ENCODE results near the gene TIMM50. TPM values are rescaled to one million over a fixed set of nuclear protein-coding genes. Genes with fewer than 3 reads are reported as not detected.

Gene TIMM50
- 116 and 134 TPM in 2 replicates for total RNA-seq

DNA sequence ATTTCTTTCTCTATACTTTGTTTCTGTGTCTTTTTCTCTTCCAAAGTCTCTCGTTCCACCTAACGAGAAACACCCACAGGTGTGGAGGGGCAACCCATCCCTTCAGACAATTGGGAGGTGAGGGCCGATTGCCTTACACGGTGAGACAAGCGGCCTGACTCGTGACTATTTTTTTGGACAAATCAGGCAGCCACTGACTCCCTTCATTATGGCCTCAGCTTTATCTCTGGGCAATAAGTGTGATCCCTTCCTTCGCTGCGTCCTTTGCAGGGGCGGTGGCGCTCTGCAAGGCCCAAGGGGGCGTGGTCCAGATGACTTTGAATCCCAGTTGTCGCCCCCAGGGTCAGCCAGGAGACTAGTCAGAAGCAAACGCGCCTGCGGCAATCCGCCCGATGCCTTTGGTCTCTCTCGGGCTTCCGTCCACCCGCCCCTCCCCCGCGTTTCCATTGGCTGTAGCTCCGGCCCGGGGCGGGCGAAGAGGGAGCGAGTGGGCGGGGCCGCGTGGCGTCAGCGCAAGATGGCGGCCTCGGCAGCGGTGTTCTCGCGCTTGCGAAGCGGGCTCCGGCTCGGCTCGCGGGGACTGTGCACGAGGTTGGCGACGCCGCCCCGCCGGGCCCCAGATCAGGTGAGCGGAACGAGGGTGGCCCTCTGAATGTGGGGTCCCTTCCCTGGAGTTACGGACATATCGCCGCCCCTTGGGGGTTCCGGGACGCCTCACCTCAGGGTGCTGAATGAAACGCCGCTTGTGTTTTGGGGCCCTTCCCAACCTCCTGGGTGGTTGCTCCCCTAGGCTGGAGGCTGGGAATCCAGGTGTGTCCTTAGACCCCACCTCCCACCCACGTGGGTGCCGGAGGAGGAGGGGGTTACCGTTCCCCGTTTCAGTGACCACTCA is at the start of gene TIMM50:
Gene TIMM50, plus strand, starts transcription at position 502 of the 892 bp plus-strand sequence. Its CDS starts 16 bp downstream, at position 518.

DNA sequence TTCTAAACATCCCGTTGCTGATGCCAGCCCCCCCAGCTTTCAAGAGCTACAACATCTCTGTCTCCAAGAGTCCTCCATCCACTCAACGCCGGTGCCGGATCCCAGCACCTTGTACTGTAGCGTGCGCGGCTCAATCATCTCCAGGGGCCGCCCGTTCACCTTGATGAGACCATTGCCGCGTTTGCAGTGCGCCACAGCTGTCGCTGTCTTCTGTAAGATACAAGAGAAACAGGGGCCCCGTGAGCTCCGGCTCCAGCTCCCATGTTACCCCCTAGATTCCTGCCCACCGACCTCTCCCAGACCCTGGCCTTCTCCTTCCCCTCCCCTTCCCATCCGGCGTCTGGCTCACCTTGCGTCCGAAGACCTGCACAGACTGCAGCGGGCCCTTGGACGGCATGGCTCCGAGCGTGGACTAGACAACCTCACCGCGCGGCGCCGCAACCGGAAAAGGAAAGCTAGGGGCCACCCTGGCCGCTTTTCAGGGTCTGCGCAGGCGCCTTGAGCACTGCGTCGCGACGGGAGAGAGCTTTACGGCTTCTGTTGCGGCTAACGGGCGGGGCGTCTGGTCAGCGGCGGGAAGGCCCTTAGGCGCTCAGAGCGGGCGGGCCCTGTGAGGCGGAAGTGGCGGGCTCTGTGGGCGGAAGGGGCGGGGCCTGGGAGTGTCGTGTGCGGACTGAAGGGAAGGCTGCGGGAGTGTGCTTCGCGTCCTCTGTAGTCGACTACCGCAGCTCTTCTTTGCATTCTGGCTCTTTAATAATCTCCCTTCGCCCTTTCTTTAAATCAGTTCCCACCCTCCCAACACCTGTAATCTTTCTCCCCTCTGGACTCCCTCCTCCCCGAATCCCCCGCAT is 44.9 kb upstream of the TIMM50 start, which contains the start of gene RPS16:
Gene RPS16, minus strand, starts transcription at position 451 of the 851 bp plus-strand sequence. Its CDS starts 54 bp downstream, at position 397.

DNA sequence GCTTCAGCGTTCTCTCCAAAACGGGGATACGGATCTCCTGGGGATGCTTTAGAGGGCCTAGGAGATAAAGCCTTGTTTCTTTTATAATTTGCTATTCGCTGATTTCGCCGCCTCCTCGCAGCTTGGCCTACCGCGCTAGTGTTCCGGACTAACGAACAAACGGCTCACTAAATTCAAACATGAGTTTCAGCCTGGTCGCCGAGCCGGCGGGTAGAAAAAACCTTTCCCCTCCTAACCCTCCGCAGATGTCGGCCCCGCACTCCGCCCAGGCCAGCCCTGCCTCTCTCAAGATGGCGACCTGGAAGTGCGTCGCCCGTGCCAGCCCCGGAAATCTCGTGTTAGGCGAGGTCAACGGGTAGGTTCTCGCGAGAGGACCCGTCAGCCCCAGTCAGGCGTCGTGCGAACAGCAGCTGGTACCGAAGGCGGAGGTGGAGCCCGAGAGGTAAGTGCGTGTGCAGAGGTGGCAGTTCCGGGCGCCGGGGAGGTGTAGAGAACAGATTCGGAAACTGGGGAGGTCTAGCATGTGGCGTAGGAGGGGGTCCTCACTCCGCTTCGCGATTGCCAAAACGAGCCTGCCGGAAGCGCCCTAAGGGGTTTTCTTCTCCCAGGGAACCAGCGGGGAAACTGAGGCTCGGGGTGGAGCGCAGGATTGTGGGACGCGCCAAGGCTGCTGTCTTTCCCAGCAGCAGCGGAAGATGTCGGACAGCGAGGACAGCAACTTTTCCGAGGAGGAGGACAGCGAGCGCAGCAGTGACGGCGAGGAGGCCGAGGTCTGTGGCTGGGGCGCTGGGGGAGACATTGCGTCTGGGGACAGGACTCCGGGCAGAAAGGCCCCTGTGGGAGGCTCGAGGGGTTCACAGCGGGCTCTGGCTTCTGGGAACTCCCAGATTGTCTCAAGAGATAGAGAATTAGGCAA is 35.2 kb upstream of the TIMM50 start, which contains the start of gene SUPT5H:
Gene SUPT5H, plus strand, starts transcription at position 387 of the 916 bp plus-strand sequence. Its CDS starts 309 bp downstream, at position 696.

DNA sequence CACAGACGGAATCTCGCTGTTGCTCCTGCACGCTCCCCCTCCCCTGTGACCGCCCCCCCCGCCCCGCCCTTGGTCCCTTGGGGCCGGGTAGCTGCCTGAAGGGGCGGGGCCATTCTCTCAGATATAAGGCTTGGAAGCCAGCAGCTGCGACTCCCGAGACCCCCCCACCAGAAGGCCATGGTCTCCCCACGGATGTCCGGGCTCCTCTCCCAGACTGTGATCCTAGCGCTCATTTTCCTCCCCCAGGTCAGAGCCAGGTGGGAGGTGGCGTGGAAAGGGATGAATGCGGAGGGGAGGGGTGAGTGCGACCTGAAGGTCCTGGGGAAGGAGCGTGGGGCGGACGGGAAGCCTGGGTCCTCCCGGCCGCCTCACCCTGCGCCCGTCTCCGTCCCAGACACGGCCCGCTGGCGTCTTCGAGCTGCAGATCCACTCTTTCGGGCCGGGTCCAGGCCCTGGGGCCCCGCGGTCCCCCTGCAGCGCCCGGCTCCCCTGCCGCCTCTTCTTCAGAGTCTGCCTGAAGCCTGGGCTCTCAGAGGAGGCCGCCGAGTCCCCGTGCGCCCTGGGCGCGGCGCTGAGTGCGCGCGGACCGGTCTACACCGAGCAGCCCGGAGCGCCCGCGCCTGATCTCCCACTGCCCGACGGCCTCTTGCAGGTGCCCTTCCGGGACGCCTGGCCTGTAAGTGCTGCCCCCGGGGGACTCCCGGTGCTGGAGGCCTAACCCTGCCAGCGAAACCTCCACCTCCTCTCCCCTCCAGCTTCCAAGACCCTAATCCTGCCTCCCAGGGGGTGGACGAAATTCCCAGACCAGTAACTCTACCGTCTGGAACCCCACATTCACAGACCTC is 18.4 kb downstream of the TIMM50 start, which contains the start of gene DLL3:
Gene DLL3, plus strand, starts transcription at position 150 of the 845 bp plus-strand sequence. Its CDS starts 28 bp downstream, at position 178.

DNA sequence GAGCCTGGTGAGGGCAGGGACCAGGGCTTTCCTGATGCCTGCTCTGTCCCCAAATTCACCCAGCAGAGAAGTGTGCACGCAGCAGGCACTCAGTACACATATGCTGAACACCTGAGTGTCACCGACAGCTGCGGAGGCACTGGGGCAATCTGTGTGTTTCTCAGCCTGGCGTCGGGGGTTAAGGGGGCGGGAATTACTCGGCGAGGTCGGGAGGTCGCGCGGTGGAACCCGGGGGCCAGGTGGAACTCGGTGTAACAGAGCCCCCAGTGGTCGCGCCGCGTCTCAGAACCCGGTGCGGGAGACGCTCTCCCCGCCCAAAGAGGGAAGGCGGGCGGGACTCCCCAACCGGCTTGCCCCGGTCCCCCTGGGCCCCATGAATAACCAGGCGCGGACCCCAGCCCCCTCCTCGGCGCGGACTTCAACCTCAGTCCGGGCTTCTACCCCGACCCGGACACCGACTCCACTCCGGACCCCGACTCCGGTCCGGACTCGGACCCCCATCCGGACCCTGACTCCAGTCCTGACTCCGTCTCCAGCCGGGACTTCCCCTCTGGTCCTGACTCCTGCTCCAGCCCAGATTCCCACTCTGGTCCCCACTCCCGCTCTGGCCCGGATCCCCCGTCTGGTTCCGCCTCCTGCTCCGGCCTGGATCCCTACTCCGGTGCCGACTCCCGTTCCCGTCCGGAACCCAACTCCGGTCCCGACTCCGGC is 34.4 kb downstream of the TIMM50 start, which contains the start of gene SELENOV:
Gene SELENOV, plus strand, starts transcription at position 300 of the 711 bp plus-strand sequence. Its CDS starts 74 bp downstream, at position 374.

DNA sequence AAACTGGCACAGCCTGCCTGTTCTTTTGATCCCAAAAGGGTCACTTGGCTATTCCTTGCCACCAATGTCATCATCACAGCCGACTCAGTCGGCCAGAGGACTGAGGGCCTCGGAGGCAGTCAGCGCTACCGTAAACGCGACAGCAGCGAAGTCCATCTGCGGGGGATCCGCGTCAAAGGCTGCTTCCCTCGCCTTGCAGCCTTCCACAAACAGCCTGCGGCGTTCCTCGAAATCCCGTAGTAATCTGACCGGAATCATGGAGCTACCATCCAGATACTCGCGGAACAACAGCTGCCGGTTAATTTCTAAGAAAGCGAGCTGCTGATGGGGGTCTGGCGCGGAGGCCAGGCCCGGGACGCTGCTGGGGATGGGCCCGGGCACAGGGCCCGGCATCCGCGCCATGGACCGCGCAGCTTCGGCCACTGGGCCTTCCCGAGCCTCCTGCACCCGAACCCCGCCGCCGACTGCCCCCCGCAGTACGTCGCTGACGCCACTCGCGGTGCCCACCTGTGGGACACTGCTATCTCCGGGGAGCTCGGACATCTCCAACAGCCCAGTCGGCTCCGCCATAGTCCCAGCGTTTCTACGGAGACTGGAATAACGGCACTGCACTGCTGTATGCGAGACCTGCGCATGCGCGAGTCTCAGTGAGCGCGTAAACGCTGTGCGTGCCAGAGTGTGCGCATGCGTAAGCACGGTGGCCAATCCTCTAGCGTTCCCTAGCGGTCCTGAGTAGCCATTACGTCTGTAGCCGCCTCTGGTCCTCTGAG is 51.8 kb downstream of the TIMM50 start, which contains the start of gene EID2B:
Gene EID2B, minus strand, starts transcription at position 620 of the 770 bp plus-strand sequence. Its CDS starts 50 bp downstream, at position 570.

DNA sequence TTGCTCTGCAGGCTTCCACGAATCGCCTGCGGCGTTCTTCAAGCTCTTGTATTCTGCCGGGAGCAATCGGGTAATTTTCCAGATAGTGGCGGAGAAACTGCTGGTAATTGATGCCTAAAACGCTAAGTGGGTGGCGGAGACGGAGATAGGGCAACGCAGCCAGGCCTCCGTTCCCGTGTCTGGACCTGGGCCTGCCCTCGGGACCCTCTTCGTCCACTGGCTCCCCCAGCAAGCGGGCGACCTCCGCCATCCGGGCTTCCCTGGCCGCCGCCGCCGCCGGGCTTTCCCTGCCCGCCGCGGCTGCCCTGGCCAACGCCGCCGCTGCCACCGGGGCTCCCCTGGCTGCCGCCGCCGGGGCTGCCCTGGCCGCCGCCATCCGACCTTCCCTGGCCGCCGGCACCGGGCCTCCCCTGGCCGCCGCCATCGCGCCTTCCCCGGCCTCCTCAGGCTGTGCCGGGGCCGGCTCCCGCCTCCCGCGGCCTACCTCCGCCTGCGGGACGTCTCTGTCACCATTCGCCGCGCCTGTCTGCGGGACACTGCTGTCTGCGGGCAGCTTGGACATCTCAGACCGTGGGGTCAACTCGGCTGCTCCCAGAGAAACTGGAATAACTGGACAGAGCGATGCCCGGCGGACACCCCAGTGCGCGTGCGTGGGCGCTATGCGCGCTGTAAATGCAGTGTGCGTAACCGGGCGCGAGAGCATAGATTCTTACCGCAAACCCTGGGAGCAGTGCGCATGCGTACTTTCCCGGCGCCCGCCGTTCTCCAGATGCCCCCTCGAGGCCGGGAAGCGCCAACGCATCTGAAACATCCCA is 59.1 kb downstream of the TIMM50 start, which contains the start of gene EID2:
Gene EID2, minus strand, starts transcription at position 644 of the 815 bp plus-strand sequence. Its CDS starts 82 bp downstream, at position 562.

Other genes with a start within 250 kb of the TIMM50 start
- gene IFNL3, start 235.8 kb upstream of the TIMM50 start, total RNA-seq, result not detected in 2 replicates
- not detected in 2 replicates for gene IFNL4, start 232.0 kb upstream of the TIMM50 start, total RNA-seq
- gene IFNL2, start 212.4 kb upstream of the TIMM50 start, total RNA-seq, result not detected in 2 replicates
- gene IFNL1, start 184.4 kb upstream of the TIMM50 start, total RNA-seq, result not detected in 2 replicates
- gene LRFN1, start 160.0 kb upstream of the TIMM50 start, total RNA-seq, result not detected in 2 replicates
- gene GMFG, start 144.8 kb upstream of the TIMM50 start, total RNA-seq, result 0.29 and 1.4 TPM in 2 replicates
- gene SAMD4B, start 138.4 kb upstream of the TIMM50 start, total RNA-seq, result 55.9 and 79.8 TPM in 2 replicates
- gene PAF1, start 89.7 kb upstream of the TIMM50 start, total RNA-seq, result 43.2 and 46.6 TPM in 2 replicates
- gene MED29, start 89.5 kb upstream of the TIMM50 start, total RNA-seq, result 24.3 and 32.3 TPM in 2 replicates
- gene ZFP36, start 74.0 kb upstream of the TIMM50 start, total RNA-seq, result 14.5 and 22.2 TPM in 2 replicates
- gene PLEKHG2, start 68.2 kb upstream of the TIMM50 start, total RNA-seq, result 12.1 and 20.5 TPM in 2 replicates
- gene RPS16, start 44.9 kb upstream of the TIMM50 start, total RNA-seq, result 1,567 and 1,902 TPM in 2 replicates
- gene SUPT5H, start 35.3 kb upstream of the TIMM50 start, total RNA-seq, result 59.7 and 97.1 TPM in 2 replicates
- 0.35 and 1.7 TPM in 2 replicates for gene DLL3, start 18.1 kb downstream of the TIMM50 start, total RNA-seq
- gene SELENOV, start 34.3 kb downstream of the TIMM50 start, total RNA-seq, result not detected in 2 replicates
- 4.3 and 7.2 TPM in 2 replicates for gene EID2B, start 52.0 kb downstream of the TIMM50 start, total RNA-seq
- 7.8 and 13.8 TPM in 2 replicates for gene EID2, start 59.3 kb downstream of the TIMM50 start, total RNA-seq
- not detected in 2 replicates for gene LGALS13, start 121.7 kb downstream of the TIMM50 start, total RNA-seq
- not detected in 2 replicates for gene LGALS16, start 175.1 kb downstream of the TIMM50 start, total RNA-seq
- not detected in 2 replicates for gene LGALS14, start 223.6 kb downstream of the TIMM50 start, total RNA-seq

Data from myometrial cell (primary cell).